GM21786 (cell line): ENCODE measurements around the gene TOX2.
A peak's percentile ranks its signal among the peaks of the same experiment; 100 is the strongest.

Experiments used
- ATAC-seq: cut with Tn5 transposase; IDR thresholded peaks from one replicate; pipeline ENCODE4 v1.9.1; 2021; ENCODE audit not compliant: unreplicated experiment

The TOX2 gene

GRCh38 chr20:44052166-44052565 is 137.5 kb downstream of the TOX2 start:
- ATAC-seq = no peak

- no peak for ATAC-seq
Observed at GRCh38 chr20:44053046-44053445, 138.4 kb downstream of the TOX2 start.

- ATAC-seq = no peak
Observed at GRCh38 chr20:44054118-44054517, 139.5 kb downstream of the TOX2 start.

- no peak for ATAC-seq
Observed at GRCh38 chr20:44054849-44055248, 140.2 kb downstream of the TOX2 start.

- no peak for ATAC-seq
Observed at GRCh38 chr20:44056010-44056698, 141.5 kb downstream of the TOX2 start.

GRCh38 chr20:44057698-44058675 is 143.3 kb downstream of the TOX2 start:
- ATAC-seq = no peak

- ATAC-seq = no peak
Observed at GRCh38 chr20:44064501-44065400, 150.1 kb downstream of the TOX2 start.

GRCh38 chr20:44065401-44066340 is 151.0 kb downstream of the TOX2 start:
- ATAC-seq = no peak

GRCh38 chr20:44066645-44067606 is 152.3 kb downstream of the TOX2 start:
- no peak for ATAC-seq

GRCh38 chr20:44067650-44068081 is 153.0 kb downstream of the TOX2 start:
- no peak for ATAC-seq

GRCh38 chr20:44068316-44069201 is 153.9 kb downstream of the TOX2 start:
- peak; percentile 11 for ATAC-seq

GRCh38 chr20:44069203-44070011 is 154.8 kb downstream of the TOX2 start:
- peak; percentile 42 for ATAC-seq

GRCh38 chr20:44070139-44070900 is 155.7 kb downstream of the TOX2 start:
- no peak for ATAC-seq

- no peak for ATAC-seq
Observed at GRCh38 chr20:44071057-44071456, 156.4 kb downstream of the TOX2 start.

GRCh38 chr20:44071526-44072111 is 157.0 kb downstream of the TOX2 start:
- ATAC-seq = no peak

- ATAC-seq = no peak
Observed at GRCh38 chr20:44072384-44072783, 157.7 kb downstream of the TOX2 start.
